HG03457 (cell line): ENCODE results near the gene POU6F2.
"Not testable (repeated sequence)": the region's sequence is repeated elsewhere in the genome, so short reads cannot be mapped to it uniquely, and the experiment has no call there.

ENCODE experiments used
- ATAC-seq: cut with Tn5 transposase; IDR thresholded peaks from one replicate; pipeline ENCODE4 v1.9.1; 2021; ENCODE audit warnings: moderate number of reproducible peaks; ENCODE audit not compliant: unreplicated experiment

The POU6F2 gene

GRCh38 chr7:38977685-38978084 is at the start of gene POU6F2:
POU6F2 (plus strand) TSS chr7:38977909; CDS start chr7:38977954, 45 bp downstream.
- no peak for ATAC-seq

- no peak for ATAC-seq
Observed at GRCh38 chr7:38928506-38928905, 49.2 kb upstream of the POU6F2 start.

GRCh38 chr7:38929460-38930171 is 48.1 kb upstream of the POU6F2 start:
- ATAC-seq: no peak

- ATAC-seq: no peak
Observed at GRCh38 chr7:38932509-38933168, 45.1 kb upstream of the POU6F2 start.

- ATAC-seq: no peak
Observed at GRCh38 chr7:38934051-38934450, 43.7 kb upstream of the POU6F2 start.

- ATAC-seq: no peak
Observed at GRCh38 chr7:38934536-38934935, 43.2 kb upstream of the POU6F2 start.

GRCh38 chr7:38936641-38937040 is 41.1 kb upstream of the POU6F2 start:
- ATAC-seq: no peak

GRCh38 chr7:38938001-38938485 is 39.7 kb upstream of the POU6F2 start:
- ATAC-seq: no peak

- ATAC-seq: no peak
Observed at GRCh38 chr7:38938589-38938988, 39.1 kb upstream of the POU6F2 start.

- no peak for ATAC-seq
Observed at GRCh38 chr7:38940774-38941173, 36.9 kb upstream of the POU6F2 start.

- no peak for ATAC-seq
Observed at GRCh38 chr7:38942431-38943051, 35.2 kb upstream of the POU6F2 start.

GRCh38 chr7:38947541-38947940 is 30.2 kb upstream of the POU6F2 start:
- not testable (repeated sequence) for ATAC-seq

GRCh38 chr7:38950309-38950708 is 27.4 kb upstream of the POU6F2 start:
- ATAC-seq: no peak

- no peak for ATAC-seq
Observed at GRCh38 chr7:38951213-38951612, 26.5 kb upstream of the POU6F2 start.

GRCh38 chr7:38953227-38953626 is 24.5 kb upstream of the POU6F2 start:
- no peak for ATAC-seq

GRCh38 chr7:38953971-38954370 is 23.7 kb upstream of the POU6F2 start:
- no peak for ATAC-seq

- no peak for ATAC-seq
Observed at GRCh38 chr7:38955892-38956291, 21.8 kb upstream of the POU6F2 start.

GRCh38 chr7:38962028-38962427 is 15.7 kb upstream of the POU6F2 start:
- ATAC-seq: no peak

GRCh38 chr7:38964921-38965320 is 12.8 kb upstream of the POU6F2 start:
- ATAC-seq: no peak

GRCh38 chr7:38973760-38974159 is 3.9 kb upstream of the POU6F2 start:
- ATAC-seq: no peak

- ATAC-seq: no peak
Observed at GRCh38 chr7:38975944-38976392, 1.7 kb upstream of the POU6F2 start.

- ATAC-seq: no peak
Observed at GRCh38 chr7:38978491-38978890, 782 bp downstream of the POU6F2 start.
